Right atrium auricular region (tissue), 2 donors: ENCODE data around the gene APOBEC3A. TPM values are rescaled to one million over a fixed set of nuclear protein-coding genes. Genes with fewer than 3 reads are reported as not detected.

Experiments
- DNase-seq: peaks from one replicate; pipeline ENCODE4 v3.0.0-alpha.2; 2019; ENCODE audit warnings: low spot score
- H3K27ac ChIP-seq, 2 donors: fragments of 200-600 bp; sonication (generic); 1 replicate in 1 of 2; 2 replicates in 1 of 2; pipeline ENCODE4 v1.5.1; 2016 to 2019
- H3K27me3 ChIP-seq, 2 donors: fragments of 200-600 bp; sonication (generic); one replicate each; pipeline versions ENCODE4 v1.5.1 to v1.6.0; 2017 to 2019
- H3K36me3 ChIP-seq: fragments of 200-600 bp; sonication (generic); one replicate; pipeline ENCODE4 v1.5.1; 2016
- H3K4me1 ChIP-seq, 2 donors: fragments of 200-600 bp; sonication (generic); one replicate each; pipeline versions ENCODE4 v1.5.1 to v1.6.0; 2017 to 2019
- H3K4me3 ChIP-seq, 2 donors: fragments of 200-600 bp; sonication (generic); 1 replicate in 1 of 2; 2 replicates in 1 of 2; pipeline ENCODE4 v1.5.1; 2017 to 2019; ENCODE audit warnings: mild to moderate bottlenecking in 1 of 2, moderate library complexity in 1 of 2
- H3K9me3 ChIP-seq, 2 donors: fragments of 200-600 bp; sonication (generic); one replicate each; pipeline ENCODE4 v1.5.1; 2019
- total RNA-seq, 2 donors: library from RNA; depleted of rRNA; stranded (reverse); fragments of >200 nt; gene quantifications; one replicate each; pipeline ENCODE4 v1.1.0, GENCODE V29; 2016
- TF ChIP-seq, protein P1 (sequence below), 2 donors: fragments of 200-600 bp; sonication (generic); IDR thresholded peaks; one replicate each; pipeline ENCODE4 v1.5.1; 2019; ENCODE audit warnings: antibody characterized with exemption in 2 of 2

Gene APOBEC3A
- total RNA-seq, 2 donors from 2014 or later, result 1.1 TPM; not detected in 1

DNA sequence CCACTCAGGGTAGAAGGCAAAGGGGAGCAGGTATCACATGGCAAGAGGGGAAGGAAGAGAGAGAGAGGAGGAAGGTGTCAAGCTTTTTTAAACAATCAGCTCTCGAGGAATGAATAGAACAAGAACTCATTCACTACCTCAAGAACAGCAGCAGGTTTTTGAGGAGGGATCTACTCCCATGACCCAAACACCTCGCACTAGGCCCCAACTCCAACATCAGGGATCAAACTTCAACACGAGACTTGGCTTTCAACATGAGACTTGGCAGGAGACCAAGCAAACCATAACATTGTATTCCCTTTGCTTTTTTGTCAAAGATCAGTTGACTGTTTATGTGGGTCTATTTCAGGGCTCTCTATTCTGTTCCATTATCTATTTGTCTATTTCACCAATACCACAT, 26.9 kb upstream of the APOBEC3A start:
- H3K27me3 ChIP-seq, result no peaks in the 10 kb centered on the region
- no peaks in the 10 kb centered on the region for H3K36me3 ChIP-seq
- H3K9me3 ChIP-seq, result no peaks in the 10 kb centered on the region
- no peak for DNase-seq
- no peak overlapping the region for H3K4me3 ChIP-seq
- H3K4me1 ChIP-seq, result peaks cover 0 to 17% of the 10 kb centered on the region in 2 donors
- H3K27ac ChIP-seq, result no peak overlapping the region
- TF ChIP-seq, protein P1, sequence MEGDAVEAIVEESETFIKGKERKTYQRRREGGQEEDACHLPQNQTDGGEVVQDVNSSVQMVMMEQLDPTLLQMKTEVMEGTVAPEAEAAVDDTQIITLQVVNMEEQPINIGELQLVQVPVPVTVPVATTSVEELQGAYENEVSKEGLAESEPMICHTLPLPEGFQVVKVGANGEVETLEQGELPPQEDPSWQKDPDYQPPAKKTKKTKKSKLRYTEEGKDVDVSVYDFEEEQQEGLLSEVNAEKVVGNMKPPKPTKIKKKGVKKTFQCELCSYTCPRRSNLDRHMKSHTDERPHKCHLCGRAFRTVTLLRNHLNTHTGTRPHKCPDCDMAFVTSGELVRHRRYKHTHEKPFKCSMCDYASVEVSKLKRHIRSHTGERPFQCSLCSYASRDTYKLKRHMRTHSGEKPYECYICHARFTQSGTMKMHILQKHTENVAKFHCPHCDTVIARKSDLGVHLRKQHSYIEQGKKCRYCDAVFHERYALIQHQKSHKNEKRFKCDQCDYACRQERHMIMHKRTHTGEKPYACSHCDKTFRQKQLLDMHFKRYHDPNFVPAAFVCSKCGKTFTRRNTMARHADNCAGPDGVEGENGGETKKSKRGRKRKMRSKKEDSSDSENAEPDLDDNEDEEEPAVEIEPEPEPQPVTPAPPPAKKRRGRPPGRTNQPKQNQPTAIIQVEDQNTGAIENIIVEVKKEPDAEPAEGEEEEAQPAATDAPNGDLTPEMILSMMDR (IDR thresholded peaks at IDR 0.05), result no peak

DNA sequence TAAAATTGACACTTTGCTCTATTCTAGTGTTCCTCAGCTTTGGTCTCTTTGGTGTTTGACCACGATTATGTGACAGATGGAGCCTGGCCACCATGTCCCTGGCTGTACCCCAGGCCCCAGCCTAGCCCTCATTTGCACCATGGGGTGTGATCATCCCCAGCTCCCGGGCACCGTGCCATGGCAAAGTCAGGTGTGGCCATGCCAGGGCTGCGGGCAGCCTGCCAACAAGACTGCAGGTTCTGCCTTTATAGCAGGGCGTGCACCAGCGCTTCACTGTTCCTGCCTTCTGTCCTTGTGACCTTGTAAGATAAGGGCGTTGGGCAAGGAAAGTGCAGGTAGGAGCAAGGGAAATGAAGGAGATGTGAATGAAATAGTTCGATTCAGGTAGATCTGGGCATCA, 22.4 kb upstream of the APOBEC3A start:
- Histone ChIP-seq H3K4me3 (no peak overlapping the region), H3K9me3 (no peaks in the 10 kb centered on the region), H3K4me1 (peaks cover 0 to 4% of the 10 kb centered on the region in 2 donors), H3K27ac (no peak overlapping the region), H3K27me3 (no peaks in the 10 kb centered on the region), H3K36me3 (no peaks in the 10 kb centered on the region)
- DNase-seq, result no peak
- TF ChIP-seq, protein P1 (IDR thresholded peaks at IDR 0.05), result no peak

DNA sequence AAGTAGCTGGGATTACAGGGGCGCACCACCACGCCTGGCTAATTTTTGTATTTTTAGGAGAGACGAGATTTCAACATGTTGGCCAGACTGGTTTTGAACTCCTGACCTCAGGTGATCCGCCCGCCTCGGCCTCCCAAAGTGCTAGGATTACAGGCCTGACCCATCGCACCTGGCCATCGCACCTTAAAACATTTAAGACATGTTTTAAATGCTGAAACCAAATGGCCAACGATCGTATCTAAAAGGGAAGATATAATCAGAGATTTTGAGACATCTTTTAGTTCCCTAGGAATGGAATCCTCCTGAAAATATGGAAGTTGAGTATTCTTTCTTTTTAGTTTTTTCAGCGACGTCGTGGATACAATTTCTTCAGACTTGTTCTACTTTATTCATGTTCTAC, 21.8 kb upstream of the APOBEC3A start:
- TF ChIP-seq, protein P1 (IDR thresholded peaks at IDR 0.05), result no peak
- Histone ChIP-seq H3K27me3 (no peaks in the 10 kb centered on the region), H3K4me3 (no peak overlapping the region), H3K9me3 (no peaks in the 10 kb centered on the region), H3K27ac (no peak overlapping the region), H3K4me1 (peaks cover 0 to 4% of the 10 kb centered on the region in 2 donors), H3K36me3 (no peaks in the 10 kb centered on the region)
- no peak for DNase-seq

DNA sequence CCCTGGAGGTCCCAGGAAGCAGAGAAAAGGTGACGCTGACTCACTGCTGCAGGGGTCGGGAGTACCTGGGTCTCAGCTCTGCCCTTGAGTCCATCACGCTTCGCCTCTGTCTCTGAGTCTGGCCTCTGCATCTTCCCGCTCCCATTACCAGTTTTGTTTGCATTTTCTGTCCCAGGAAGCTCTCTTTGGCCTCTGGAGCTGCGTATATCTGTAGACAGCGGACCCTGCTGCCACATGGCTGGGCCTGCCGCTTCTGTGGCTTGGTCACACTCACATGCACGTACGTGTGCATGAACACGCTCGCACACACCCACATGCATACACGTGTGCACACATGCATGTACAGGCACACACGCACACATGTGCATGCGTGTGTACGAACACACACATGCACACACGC, 20.8 kb upstream of the APOBEC3A start:
- TF ChIP-seq, protein P1 (IDR thresholded peaks at IDR 0.05), result no peak
- Histone ChIP-seq H3K4me3 (no peak overlapping the region), H3K27ac (no peak overlapping the region), H3K36me3 (no peaks in the 10 kb centered on the region), H3K27me3 (no peaks in the 10 kb centered on the region), H3K9me3 (no peaks in the 10 kb centered on the region), H3K4me1 (peaks cover 0 to 4% of the 10 kb centered on the region in 2 donors)
- no peak for DNase-seq

DNA sequence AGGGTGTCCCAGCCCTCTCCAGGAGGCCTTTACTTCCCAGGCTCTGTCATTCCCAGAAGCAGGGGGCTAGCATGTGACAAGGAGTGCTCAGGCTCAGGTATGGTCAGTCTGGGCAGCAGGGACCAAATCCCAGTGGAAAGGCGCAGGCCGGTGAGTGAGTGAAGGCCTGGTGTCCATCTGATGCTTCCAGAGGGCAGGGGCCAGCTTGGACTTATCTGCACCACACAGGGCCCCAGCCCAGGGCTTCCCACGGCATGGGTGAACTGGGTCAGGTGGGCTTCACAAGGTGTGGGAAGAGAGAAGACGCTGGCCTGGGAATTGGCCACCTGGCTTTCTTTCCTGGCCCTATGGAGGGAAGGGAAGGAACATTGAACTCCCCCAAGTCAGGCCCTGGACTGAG, 20.4 kb upstream of the APOBEC3A start:
- Histone ChIP-seq H3K27me3 (no peaks in the 10 kb centered on the region), H3K4me1 (peaks cover 0 to 4% of the 10 kb centered on the region in 2 donors)
- TF ChIP-seq, protein P1 (IDR thresholded peaks at IDR 0.05), result no peak

DNA sequence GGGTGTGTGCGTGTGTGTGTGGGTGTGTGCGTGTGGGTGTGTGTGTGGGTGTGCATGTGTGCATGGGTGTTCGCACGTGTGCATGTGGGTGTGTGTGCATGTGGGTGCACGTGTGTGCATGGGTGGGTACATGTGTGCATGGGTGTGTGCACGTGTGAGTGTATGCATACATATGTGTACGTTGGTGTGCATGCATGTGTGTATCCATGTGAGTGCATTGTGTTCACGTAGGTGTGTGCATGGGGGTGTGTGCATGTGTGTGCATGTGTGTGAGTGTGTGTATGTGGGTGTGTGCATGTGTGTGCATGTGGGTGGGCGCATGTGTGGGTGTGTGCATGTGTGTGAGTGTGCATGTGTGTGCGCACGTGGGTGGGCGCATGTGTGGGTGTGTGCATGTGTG, 19.9 kb upstream of the APOBEC3A start:
- TF ChIP-seq, protein P1 (IDR thresholded peaks at IDR 0.05), result no peak
- no peak for DNase-seq
- no peaks in the 10 kb centered on the region for H3K9me3 ChIP-seq
- no peaks in the 10 kb centered on the region for H3K36me3 ChIP-seq
- peaks cover 0 to 4% of the 10 kb centered on the region in 2 donors for H3K4me1 ChIP-seq
- H3K27ac ChIP-seq, result no peak overlapping the region
- no peak overlapping the region for H3K4me3 ChIP-seq
- H3K27me3 ChIP-seq, result no peaks in the 10 kb centered on the region

More for the DNA sequence above, 20.4 kb upstream of the APOBEC3A start:
- no peaks in the 10 kb centered on the region for H3K9me3 ChIP-seq
- no peak for DNase-seq
- no peaks in the 10 kb centered on the region for H3K36me3 ChIP-seq
- no peak overlapping the region for H3K4me3 ChIP-seq
- no peak overlapping the region for H3K27ac ChIP-seq
